Measurements from ENCODE around the gene PGM2L1.

The PGM2L1 gene

GRCh38 chr11:74282421-74282820, 115.8 kb downstream of the PGM2L1 start:
- no peaks in the 10 kb centered on the region for H3K9me3 ChIP-seq (ENCODE audit: insufficient read depth, low read depth, low read length)
- no peaks in the 10 kb centered on the region for H3K4me1 ChIP-seq (ENCODE audit: insufficient read depth, low read length)
- no peaks in the 10 kb centered on the region for H3K36me3 ChIP-seq (ENCODE audit: insufficient read depth, low read depth, low read length)
- no peak overlapping the region for H3K9ac ChIP-seq (ENCODE audit: low read depth, low read length)
- no peak overlapping the region for H3K27ac ChIP-seq (ENCODE audit: low read length)
- H3K27me3 ChIP-seq (ENCODE audit: insufficient read depth, low read length), result no peaks in the 10 kb centered on the region
- H3K4me3 ChIP-seq (ENCODE audit: low read length), result no peak overlapping the region

DNA sequence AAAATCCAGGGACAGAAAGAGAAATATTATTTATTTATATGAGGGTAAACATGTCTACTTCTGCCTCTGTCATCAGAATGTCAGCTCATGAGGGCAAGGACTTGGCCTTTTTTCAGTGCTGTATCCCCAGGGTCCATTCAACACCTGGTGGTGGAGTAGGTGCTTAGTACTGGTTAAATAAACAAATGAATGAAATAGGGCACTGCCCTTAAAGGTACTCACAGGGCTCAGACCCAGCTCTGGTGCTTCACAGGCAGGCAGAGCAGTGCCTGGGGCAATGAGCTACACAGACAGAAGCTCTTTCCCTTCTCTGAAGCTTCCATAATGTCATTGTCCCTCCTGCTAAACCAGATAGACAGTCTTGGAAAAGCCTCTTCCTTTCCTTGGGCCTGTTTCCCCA, 117.7 kb downstream of the PGM2L1 start:
- Histone ChIP-seq H3K9me3 (ENCODE audit: insufficient read depth, low read depth, low read length) (no peaks in the 10 kb centered on the region), H3K4me1 (ENCODE audit: insufficient read depth, low read length) (no peaks in the 10 kb centered on the region), H3K27me3 (ENCODE audit: insufficient read depth, low read length) (no peaks in the 10 kb centered on the region), H3K36me3 (ENCODE audit: insufficient read depth, low read depth, low read length) (no peaks in the 10 kb centered on the region), H3K9ac (ENCODE audit: low read depth, low read length) (no peak overlapping the region), H3K4me3 (ENCODE audit: low read length) (no peak overlapping the region), H3K27ac (ENCODE audit: low read length) (no peak overlapping the region)
